GM12878 (cell line): Measurements from ENCODE around the gene GARIN5B. TPM values are rescaled to one million over a fixed set of nuclear protein-coding genes. Genes with fewer than 3 reads are reported as not detected.
A peak's percentile ranks its signal among the peaks of the same experiment; 100 is the strongest.

Experiments used
- DPF2 ChIP-seq: fragments of 450-650 bp; IDR thresholded peaks from 2 replicates; pipeline ENCODE4 v1.6.1; 2017; ENCODE audit warnings: mild to moderate bottlenecking
- EGR1 ChIP-seq, 2 experiments: IDR thresholded peaks; 1 replicate in 1 of 2; 2 replicates in 1 of 2; pipeline ENCODE4 v1.6.1; 2011 to 2012; ENCODE audit warnings: low read depth in 2 of 2, low read length in 2 of 2, borderline replicate concordance in 1 of 2, mild to moderate bottlenecking in 1 of 2, moderate library complexity in 1 of 2
- IKZF1 ChIP-seq: fragments of 450-650 bp; conservative IDR thresholded peaks from 2 replicates; pipeline ENCODE4 v1.6.1; 2017; ENCODE audit warnings: antibody characterized with exemption, mild to moderate bottlenecking
- KLF5 ChIP-seq: fragments of 450-650 bp; IDR thresholded peaks from 2 replicates; pipeline ENCODE4 v1.6.1; 2014; ENCODE audit warnings: mild to moderate bottlenecking; ENCODE audit not compliant: partially characterized antibody
- LARP7 ChIP-seq: fragments of 450-650 bp; IDR thresholded peaks from 2 replicates; pipeline ENCODE4 v1.6.1; 2017; ENCODE audit warnings: mild to moderate bottlenecking
- POLR2A ChIP-seq: IDR thresholded peaks from 2 replicates; pipeline ENCODE4 v1.6.1; 2011; ENCODE audit warnings: low read depth, mild to moderate bottlenecking, low read length
- POLR2AphosphoS5 ChIP-seq: IDR thresholded peaks from 2 replicates; pipeline ENCODE4 v1.6.1; 2011; ENCODE audit warnings: mild to moderate bottlenecking, low read length, inconsistent platforms
- POU2F2 ChIP-seq: IDR thresholded peaks from 3 replicates; pipeline ENCODE4 v1.6.1; 2011; ENCODE audit warnings: low read depth, mild to moderate bottlenecking, low read length, borderline replicate concordance
- SMAD5 ChIP-seq: IDR thresholded peaks from 2 replicates; pipeline ENCODE4 v1.6.1; 2016; ENCODE audit warnings: antibody characterized with exemption, low read depth
- SMARCA5 ChIP-seq: fragments of 450-650 bp; IDR thresholded peaks from 2 replicates; pipeline ENCODE4 v1.6.1; 2017; ENCODE audit warnings: mild to moderate bottlenecking
- TAF1 ChIP-seq: IDR thresholded peaks from 2 replicates; pipeline ENCODE4 v1.6.1; 2011; ENCODE audit warnings: mild to moderate bottlenecking, low read depth, low read length, borderline replicate concordance
- TARDBP ChIP-seq: IDR thresholded peaks from 2 replicates; pipeline ENCODE4 v1.6.1; 2016; ENCODE audit warnings: borderline replicate concordance
- TCF12 ChIP-seq: IDR thresholded peaks from 2 replicates; pipeline ENCODE4 v1.6.1; 2011; ENCODE audit warnings: low read depth, mild to moderate bottlenecking, low read length
- TCF3 ChIP-seq: IDR thresholded peaks from 2 replicates; pipeline ENCODE4 v1.6.1; 2012; ENCODE audit warnings: low read depth, mild to moderate bottlenecking, low read length, borderline replicate concordance; ENCODE audit not compliant: insufficient read depth
- ZBED1 ChIP-seq: IDR thresholded peaks from 2 replicates; pipeline ENCODE4 v1.6.1; 2016; ENCODE audit warnings: borderline replicate concordance
- ZNF24 ChIP-seq: fragments of 450-650 bp; IDR thresholded peaks from 2 replicates; pipeline ENCODE4 v1.6.1; 2017; ENCODE audit warnings: antibody characterized with exemption, mild to moderate bottlenecking
- ZSCAN29 ChIP-seq: fragments of 450-650 bp; IDR thresholded peaks from 2 replicates; pipeline ENCODE4 v1.6.1; 2017; ENCODE audit warnings: mild to moderate bottlenecking, moderate library complexity
- polyA plus RNA-seq, 11 experiments: library from polyadenylated mRNA; depleted of rRNA in 4 of 11; unstranded in 6 of 11; stranded (reverse) in 5 of 11; fragments of >200 nt; fragmentation: Nextera tagmentation in 4 of 11; fragmentation: Illumina TruSeq in 1 of 11; extraction: Ambion mirVana in 4 of 11; extraction: Trizol in 1 of 11; gene quantifications; 1 replicate in 1 of 11; 2 replicates in 10 of 11; pipeline versions ENCODE4 v1.2.1 to v1.2.3, GENCODE V29; 2011 to 2016; ENCODE audit warnings: inconsistent platforms in 2 of 11, missing spikeins in 2 of 11, low read depth in 1 of 11
- total RNA-seq, 4 experiments: library from RNA; depleted of rRNA in 3 of 4; stranded (reverse); fragments of >200 nt in 3 of 4; fragmentation: Illumina TruSeq in 1 of 4; extraction: Trizol in 1 of 4; gene quantifications; 2 replicates each; pipeline versions ENCODE4 v1.2.1 to v1.2.3, GENCODE V29; 2013 to 2021
- TF ChIP-seq, protein P1 (sequence below): fragments of 450-650 bp; formaldehyde crosslinking; IDR thresholded peaks from 2 replicates; pipeline ENCODE4 v1.5.0; 2022; ENCODE audit warnings: mild to moderate bottlenecking, missing genetic modification characterization
- TF ChIP-seq, protein P2 (sequence below): fragments of 450-650 bp; IDR thresholded peaks from 2 replicates; pipeline ENCODE4 v1.6.1; 2017; ENCODE audit warnings: mild to moderate bottlenecking, moderate library complexity
- TF ChIP-seq, protein P3 (sequence below): IDR thresholded peaks from 2 replicates; pipeline ENCODE4 v1.6.1; 2012; ENCODE audit warnings: low read depth, low read length, improper control_type of control experiment
- TF ChIP-seq, protein P4 (sequence below): IDR thresholded peaks from 2 replicates; pipeline ENCODE4 v1.6.1; 2011; ENCODE audit warnings: mild to moderate bottlenecking, low read depth, low read length, moderate library complexity; ENCODE audit not compliant: insufficient replicate concordance

Gene GARIN5B
- total and polyA plus RNA-seq, 10 of the 15 experiments (the other 5 are each of a cell fraction or from before 2014, with no cell fraction given), result not detected

DNA sequence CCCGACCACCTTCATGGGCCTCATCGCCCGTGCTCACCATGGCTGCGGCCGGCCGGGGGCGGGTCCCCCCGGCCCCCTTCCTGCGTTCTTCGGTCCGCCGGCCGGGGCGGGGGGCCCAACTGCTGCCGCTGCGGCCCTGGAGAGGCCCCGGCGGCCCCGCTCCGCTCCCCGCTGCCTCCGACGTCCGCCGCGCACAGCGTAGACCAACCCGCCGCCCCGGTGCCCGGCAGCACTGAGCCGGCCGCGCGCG is 44.4 kb upstream of the GARIN5B start, which contains the start of gene UBE2S (continued):
- TF ChIP-seq EGR1 (IDR thresholded peaks at IDR 0.05; ENCODE audit: borderline replicate concordance in 1 of 2, low read depth in 2 of 2, low read length in 2 of 2) (0 out of 3 replicates have a peak, but pooled peaks of 1 of the 2 experiments have one; percentile 26), KLF5 (peak; percentile 84), TCF12 (peak; percentile 56; the same call in 1 of the 2 replicates), ZSCAN29 (peak; percentile 84), TARDBP (0 out of 2 replicates have a peak, but pooled peaks have one; percentile 29), ZNF24 (peak; percentile 61; the same call in 1 of the 2 replicates), POLR2A (peak; percentile 97), DPF2 (peak; percentile 72), SMAD5 (peak; percentile 97), POLR2AphosphoS5 (peak; percentile 98), ZBED1 (peak; percentile 35; the same call in 1 of the 2 replicates), TAF1 (peak; percentile 95), TCF3 (peak; percentile 92), POU2F2 (peak; percentile 93), SMARCA5 (peak; percentile 86), LARP7 (peak; percentile 98; the same call in 1 of the 2 replicates), IKZF1 (peak; percentile 55; the same call in 1 of the 2 replicates)
- TF ChIP-seq, protein P1, sequence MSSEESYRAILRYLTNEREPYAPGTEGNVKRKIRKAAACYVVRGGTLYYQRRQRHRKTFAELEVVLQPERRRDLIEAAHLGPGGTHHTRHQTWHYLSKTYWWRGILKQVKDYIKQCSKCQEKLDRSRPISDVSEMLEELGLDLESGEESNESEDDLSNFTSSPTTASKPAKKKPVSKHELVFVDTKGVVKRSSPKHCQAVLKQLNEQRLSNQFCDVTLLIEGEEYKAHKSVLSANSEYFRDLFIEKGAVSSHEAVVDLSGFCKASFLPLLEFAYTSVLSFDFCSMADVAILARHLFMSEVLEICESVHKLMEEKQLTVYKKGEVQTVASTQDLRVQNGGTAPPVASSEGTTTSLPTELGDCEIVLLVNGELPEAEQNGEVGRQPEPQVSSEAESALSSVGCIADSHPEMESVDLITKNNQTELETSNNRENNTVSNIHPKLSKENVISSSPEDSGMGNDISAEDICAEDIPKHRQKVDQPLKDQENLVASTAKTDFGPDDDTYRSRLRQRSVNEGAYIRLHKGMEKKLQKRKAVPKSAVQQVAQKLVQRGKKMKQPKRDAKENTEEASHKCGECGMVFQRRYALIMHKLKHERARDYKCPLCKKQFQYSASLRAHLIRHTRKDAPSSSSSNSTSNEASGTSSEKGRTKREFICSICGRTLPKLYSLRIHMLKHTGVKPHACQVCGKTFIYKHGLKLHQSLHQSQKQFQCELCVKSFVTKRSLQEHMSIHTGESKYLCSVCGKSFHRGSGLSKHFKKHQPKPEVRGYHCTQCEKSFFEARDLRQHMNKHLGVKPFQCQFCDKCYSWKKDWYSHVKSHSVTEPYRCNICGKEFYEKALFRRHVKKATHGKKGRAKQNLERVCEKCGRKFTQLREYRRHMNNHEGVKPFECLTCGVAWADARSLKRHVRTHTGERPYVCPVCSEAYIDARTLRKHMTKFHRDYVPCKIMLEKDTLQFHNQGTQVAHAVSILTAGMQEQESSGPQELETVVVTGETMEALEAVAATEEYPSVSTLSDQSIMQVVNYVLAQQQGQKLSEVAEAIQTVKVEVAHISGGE (CRISPR knock-in tag), result peak; percentile 47; the same call in 1 of the 2 replicates
- TF ChIP-seq, protein P2, sequence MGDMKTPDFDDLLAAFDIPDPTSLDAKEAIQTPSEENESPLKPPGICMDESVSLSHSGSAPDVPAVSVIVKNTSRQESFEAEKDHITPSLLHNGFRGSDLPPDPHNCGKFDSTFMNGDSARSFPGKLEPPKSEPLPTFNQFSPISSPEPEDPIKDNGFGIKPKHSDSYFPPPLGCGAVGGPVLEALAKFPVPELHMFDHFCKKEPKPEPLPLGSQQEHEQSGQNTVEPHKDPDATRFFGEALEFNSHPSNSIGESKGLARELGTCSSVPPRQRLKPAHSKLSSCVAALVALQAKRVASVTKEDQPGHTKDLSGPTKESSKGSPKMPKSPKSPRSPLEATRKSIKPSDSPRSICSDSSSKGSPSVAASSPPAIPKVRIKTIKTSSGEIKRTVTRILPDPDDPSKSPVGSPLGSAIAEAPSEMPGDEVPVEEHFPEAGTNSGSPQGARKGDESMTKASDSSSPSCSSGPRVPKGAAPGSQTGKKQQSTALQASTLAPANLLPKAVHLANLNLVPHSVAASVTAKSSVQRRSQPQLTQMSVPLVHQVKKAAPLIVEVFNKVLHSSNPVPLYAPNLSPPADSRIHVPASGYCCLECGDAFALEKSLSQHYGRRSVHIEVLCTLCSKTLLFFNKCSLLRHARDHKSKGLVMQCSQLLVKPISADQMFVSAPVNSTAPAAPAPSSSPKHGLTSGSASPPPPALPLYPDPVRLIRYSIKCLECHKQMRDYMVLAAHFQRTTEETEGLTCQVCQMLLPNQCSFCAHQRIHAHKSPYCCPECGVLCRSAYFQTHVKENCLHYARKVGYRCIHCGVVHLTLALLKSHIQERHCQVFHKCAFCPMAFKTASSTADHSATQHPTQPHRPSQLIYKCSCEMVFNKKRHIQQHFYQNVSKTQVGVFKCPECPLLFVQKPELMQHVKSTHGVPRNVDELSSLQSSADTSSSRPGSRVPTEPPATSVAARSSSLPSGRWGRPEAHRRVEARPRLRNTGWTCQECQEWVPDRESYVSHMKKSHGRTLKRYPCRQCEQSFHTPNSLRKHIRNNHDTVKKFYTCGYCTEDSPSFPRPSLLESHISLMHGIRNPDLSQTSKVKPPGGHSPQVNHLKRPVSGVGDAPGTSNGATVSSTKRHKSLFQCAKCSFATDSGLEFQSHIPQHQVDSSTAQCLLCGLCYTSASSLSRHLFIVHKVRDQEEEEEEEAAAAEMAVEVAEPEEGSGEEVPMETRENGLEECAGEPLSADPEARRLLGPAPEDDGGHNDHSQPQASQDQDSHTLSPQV, result peak; percentile 64; the same call in 1 of the 2 replicates
- TF ChIP-seq, protein P3, sequence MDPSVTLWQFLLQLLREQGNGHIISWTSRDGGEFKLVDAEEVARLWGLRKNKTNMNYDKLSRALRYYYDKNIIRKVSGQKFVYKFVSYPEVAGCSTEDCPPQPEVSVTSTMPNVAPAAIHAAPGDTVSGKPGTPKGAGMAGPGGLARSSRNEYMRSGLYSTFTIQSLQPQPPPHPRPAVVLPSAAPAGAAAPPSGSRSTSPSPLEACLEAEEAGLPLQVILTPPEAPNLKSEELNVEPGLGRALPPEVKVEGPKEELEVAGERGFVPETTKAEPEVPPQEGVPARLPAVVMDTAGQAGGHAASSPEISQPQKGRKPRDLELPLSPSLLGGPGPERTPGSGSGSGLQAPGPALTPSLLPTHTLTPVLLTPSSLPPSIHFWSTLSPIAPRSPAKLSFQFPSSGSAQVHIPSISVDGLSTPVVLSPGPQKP, result 0 out of 2 replicates have a peak, but pooled peaks have one; percentile 36
- TF ChIP-seq, protein P4, sequence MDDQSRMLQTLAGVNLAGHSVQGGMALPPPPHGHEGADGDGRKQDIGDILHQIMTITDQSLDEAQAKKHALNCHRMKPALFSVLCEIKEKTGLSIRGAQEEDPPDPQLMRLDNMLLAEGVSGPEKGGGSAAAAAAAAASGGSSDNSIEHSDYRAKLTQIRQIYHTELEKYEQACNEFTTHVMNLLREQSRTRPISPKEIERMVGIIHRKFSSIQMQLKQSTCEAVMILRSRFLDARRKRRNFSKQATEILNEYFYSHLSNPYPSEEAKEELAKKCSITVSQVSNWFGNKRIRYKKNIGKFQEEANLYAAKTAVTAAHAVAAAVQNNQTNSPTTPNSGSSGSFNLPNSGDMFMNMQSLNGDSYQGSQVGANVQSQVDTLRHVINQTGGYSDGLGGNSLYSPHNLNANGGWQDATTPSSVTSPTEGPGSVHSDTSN, result peak; percentile 14
